ENCODE data around the gene ATXN7. TPM values are rescaled to one million over a fixed set of nuclear protein-coding genes. Genes with fewer than 3 reads are reported as not detected.

The ATXN7 gene
- total and polyA plus RNA-seq, 2 of the 4 experiments (the other 2 are of a cell fraction) = 8.6 to 13.6 TPM

- H3K14ac ChIP-seq (replicated peaks; ENCODE audit: low read depth, low read length) = no peak overlapping the region; the same call in 1 of the 2 replicates
- no peak overlapping the region for H2AFZ ChIP-seq (replicated peaks; ENCODE audit: low read length, poor library complexity)
- no peak overlapping the region for H3K56ac ChIP-seq (ENCODE audit: extremely low read depth, insufficient read depth, low read length)
- no peak overlapping the region for H2AK5ac ChIP-seq (ENCODE audit: low read depth, low read length)
- H3K9me3 ChIP-seq (ENCODE audit: control insufficient read depth, insufficient read depth, low read length) = no peaks in the 10 kb centered on the region; the same call in 1 of the 2 replicates
- H2AK9ac ChIP-seq (replicated peaks; ENCODE audit: low read depth, low read length, poor library complexity) = no peak overlapping the region
- DNase-seq (no peak), ATAC-seq (ENCODE audit: low read depth) (no peak)
- H2BK5ac ChIP-seq (ENCODE audit: low read depth, low read length, poor library complexity, severe bottlenecking) = no peak overlapping the region
- intact Hi-C loops (cut with micrococcal nuclease) = no loop called here
- H4K20me1 ChIP-seq (ENCODE audit: insufficient read depth, low read length) = no peaks in the 10 kb centered on the region
- H3K4me3 ChIP-seq (ENCODE audit: insufficient read depth, low read depth, low read length) = no peak overlapping the region
- no peak overlapping the region for H3K23ac ChIP-seq (ENCODE audit: low read depth, low read length)
- no peak overlapping the region for H3K4me2 ChIP-seq (ENCODE audit: low read depth, low read length)
- H3K4me1 ChIP-seq (ENCODE audit: control insufficient read depth, insufficient read depth, low read length) = no peaks in the 10 kb centered on the region; the same call in 1 of the 2 replicates
- POLR2A ChIA-PET (ENCODE audit: unreplicated experiment) = no interaction called here
- in situ Hi-C loops (cut with MboI; ENCODE audit: low sequenced_read_pairs) = loop anchor here (25.0 kb wide), 1 partner anchor 174 kb away; no protein-coding TSS in a partner anchor
- no peak overlapping the region for H3K27ac ChIP-seq (ENCODE audit: insufficient read depth, low read length)
- no peaks in the 10 kb centered on the region for H3K79me1 ChIP-seq (ENCODE audit: low read depth in 1 of 2, low read length in 2 of 2)
- H4K5ac ChIP-seq (ENCODE audit: low read depth, low read length) = no peak overlapping the region
- no peak overlapping the region for H4K8ac ChIP-seq (ENCODE audit: low read depth in 2 of 2, low read length in 2 of 2)
- no peaks in the 10 kb centered on the region for H3K36me3 ChIP-seq (ENCODE audit: control insufficient read depth, insufficient read depth, low read length)
- CTCF ChIA-PET = interaction anchor here (0.6 kb wide), 1 partner anchor 35 kb away, joined by 3 read pairs; no protein-coding TSS in a partner anchor
- BruUV-seq (replicated peaks) = no TSS peak
- no peak overlapping the region for H3K4ac ChIP-seq (ENCODE audit: low read depth, low read length)
- H2BK120ac ChIP-seq (ENCODE audit: low read depth, low read length) = no peak overlapping the region
- no peak overlapping the region for H2BK15ac ChIP-seq (ENCODE audit: low read depth, low read length)
- no peak overlapping the region for H3K18ac ChIP-seq (ENCODE audit: low read depth, low read length)
- 71% methylated on average over 3 of the region's 4 CpGs; no CpG with 5 or more reads in 1 of the 2 experiments for WGBS, 2 experiments (ENCODE audit: extremely low coverage in 2 of 2, insufficient read length in 1 of 2)
- no peak overlapping the region for H4K91ac ChIP-seq (ENCODE audit: insufficient read depth, low read depth, low read length)
- H3K9me1 ChIP-seq (ENCODE audit: insufficient read depth, low read length) = peaks cover 3% of the 10 kb centered on the region; the same call in 1 of the 2 replicates
- no peak overlapping the region for H3K9ac ChIP-seq (ENCODE audit: low read depth, low read length)
- dilution Hi-C loops (cut with HindIII; ENCODE audit: low sequenced_read_pairs, unreplicated experiment) = loop anchor here (25.0 kb wide), 1 partner anchor 424 kb away; no protein-coding TSS in a partner anchor
- H2BK20ac ChIP-seq (ENCODE audit: low read depth, low read length) = no peak overlapping the region
- H3K27me3 ChIP-seq (ENCODE audit: control insufficient read depth, insufficient read depth, low read length) = no peaks in the 10 kb centered on the region
- TF ChIP-seq MAFK (IDR thresholded peaks at IDR 0.05; ENCODE audit: low read depth, low read length) (no peak), BHLHE40 (IDR thresholded peaks at IDR 0.05; ENCODE audit: low read depth, low read length) (no peak), ELK1 (IDR thresholded peaks at IDR 0.05; ENCODE audit: borderline replicate concordance, low read depth, low read length) (no peak), CTCF (conservative IDR thresholded peaks at IDR 0.05; ENCODE audit: low read depth, low read length) (no peak), POLR2A (IDR thresholded peaks at IDR 0.05; ENCODE audit: low read depth, low read length) (no peak), MXI1 (IDR thresholded peaks at IDR 0.05; ENCODE audit: borderline replicate concordance, low read depth, low read length) (no peak), RAD21 (IDR thresholded peaks at IDR 0.05; ENCODE audit: low read length) (no peak), RCOR1 (IDR thresholded peaks at IDR 0.05; ENCODE audit: insufficient replicate concordance, low read length) (no peak), SMC3 (IDR thresholded peaks at IDR 0.05; ENCODE audit: low read depth, low read length) (no peak), CEBPB (IDR thresholded peaks at IDR 0.05; ENCODE audit: low read depth, low read length) (no peak), NFE2L2 (IDR thresholded peaks at IDR 0.05; ENCODE audit: low read depth, low read length) (no peak), FOS (IDR thresholded peaks at IDR 0.05; ENCODE audit: low read depth, low read length) (no peak), MAZ (IDR thresholded peaks at IDR 0.05; ENCODE audit: borderline replicate concordance, low read depth, low read length) (no peak), CHD1 (IDR thresholded peaks at IDR 0.05; ENCODE audit: low read depth, low read length) (no peak), RFX5 (IDR thresholded peaks at IDR 0.05; ENCODE audit: low read depth, low read length) (no peak)
- TF ChIP-seq, protein P1, sequence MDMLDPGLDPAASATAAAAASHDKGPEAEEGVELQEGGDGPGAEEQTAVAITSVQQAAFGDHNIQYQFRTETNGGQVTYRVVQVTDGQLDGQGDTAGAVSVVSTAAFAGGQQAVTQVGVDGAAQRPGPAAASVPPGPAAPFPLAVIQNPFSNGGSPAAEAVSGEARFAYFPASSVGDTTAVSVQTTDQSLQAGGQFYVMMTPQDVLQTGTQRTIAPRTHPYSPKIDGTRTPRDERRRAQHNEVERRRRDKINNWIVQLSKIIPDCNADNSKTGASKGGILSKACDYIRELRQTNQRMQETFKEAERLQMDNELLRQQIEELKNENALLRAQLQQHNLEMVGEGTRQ (IDR thresholded peaks at IDR 0.05; ENCODE audit: low read depth, low read length) = no peak
Measured at GRCh38 chr3:64038253-64038767, 174.6 kb downstream of the ATXN7 start.
